Naive thymus-derived CD4-positive, alpha-beta T cell (primary cell): ENCODE measurements around the gene SPDYA. TPM values are rescaled to one million over a fixed set of nuclear protein-coding genes. Genes with fewer than 3 reads are reported as not detected.

Experiments used
- ATAC-seq: fragments of 150-1000 bp; cut with Tn5 transposase; 2 replicates; pipeline ENCODE4 v1.10.0; 2021; ENCODE audit warnings: mild to moderate bottlenecking, moderate library complexity
- CTCF ChIA-PET: fragments of 350-600 bp; sonication (Branson Sonifier 250); formaldehyde crosslinking; loops from one replicate; lab custom pipeline; 2021; ENCODE audit warnings: antibody characterized with exemption; lab: Charles Lee
- POLR2A ChIA-PET: fragments of 350-600 bp; sonication (Branson Sonifier 250); formaldehyde crosslinking; loops from one replicate; lab custom pipeline; 2021; ENCODE audit warnings: antibody characterized with exemption, inconsistent platforms; lab: Charles Lee
- DNase-seq, 9 donors: peaks; one replicate each; pipeline versions ENCODE4 v3.0.0 to v3.0.0-alpha.2; 2020 to 2022; ENCODE audit warnings: mixed read lengths in 1 of 9
- H3K27ac ChIP-seq: one replicate; pipeline ENCODE4 v1.7.0; 2013; ENCODE audit warnings: mild to moderate bottlenecking, low read depth, low read length, moderate library complexity
- H3K27me3 ChIP-seq, 2 donors: one replicate each; pipeline ENCODE4 v1.7.0; 2013; ENCODE audit warnings: low read length in 2 of 2, mild to moderate bottlenecking in 2 of 2, moderate library complexity in 2 of 2; ENCODE audit not compliant: control insufficient read depth in 2 of 2, insufficient read depth in 2 of 2
- H3K36me3 ChIP-seq, 3 experiments: 1 replicate in 2 of 3; 2 replicates in 1 of 3; pipeline ENCODE4 v1.7.0; 2013; ENCODE audit warnings: low read length in 3 of 3, mild to moderate bottlenecking in 3 of 3, moderate library complexity in 1 of 3; ENCODE audit not compliant: insufficient read depth in 3 of 3, control insufficient read depth in 2 of 3
- H3K4me1 ChIP-seq, 2 donors: one replicate each; pipeline ENCODE4 v1.7.0; 2013; ENCODE audit warnings: low read length in 2 of 2, mild to moderate bottlenecking in 2 of 2, moderate library complexity in 1 of 2; ENCODE audit not compliant: control insufficient read depth in 2 of 2, insufficient read depth in 2 of 2
- H3K4me3 ChIP-seq: 2 replicates; pipeline ENCODE4 v1.7.0; 2013; ENCODE audit warnings: mild to moderate bottlenecking, low read length
- H3K9me3 ChIP-seq, 3 experiments: 1 replicate in 2 of 3; 2 replicates in 1 of 3; pipeline ENCODE4 v1.7.0; 2013; ENCODE audit warnings: low read length in 3 of 3; ENCODE audit not compliant: control insufficient read depth in 2 of 3
- H3K27ac Mint-ChIP-seq, 9 donors: one replicate each; pipeline ENCODE4 v1.8.0; 2020 to 2022; ENCODE audit warnings: mixed read lengths in 9 of 9, mild to moderate bottlenecking in 8 of 9, moderate library complexity in 5 of 9, inconsistent platforms in 2 of 9
- H3K27me3 Mint-ChIP-seq, 5 donors: one replicate each; pipeline ENCODE4 v1.8.0; 2021 to 2022; ENCODE audit warnings: mixed read lengths in 5 of 5, mild to moderate bottlenecking in 1 of 5
- H3K36me3 Mint-ChIP-seq, 5 donors: one replicate each; pipeline ENCODE4 v1.8.0; 2020 to 2022; ENCODE audit warnings: mixed read lengths in 5 of 5, mild to moderate bottlenecking in 3 of 5, inconsistent platforms in 1 of 5
- H3K4me1 Mint-ChIP-seq, 7 donors: one replicate each; pipeline ENCODE4 v1.8.0; 2020 to 2022; ENCODE audit warnings: mixed read lengths in 7 of 7, mild to moderate bottlenecking in 3 of 7, inconsistent platforms in 1 of 7
- H3K4me3 Mint-ChIP-seq, 10 donors: one replicate each; pipeline ENCODE4 v1.8.0; 2020 to 2022; ENCODE audit warnings: mild to moderate bottlenecking in 10 of 10, mixed read lengths in 10 of 10, moderate library complexity in 6 of 10, inconsistent platforms in 2 of 10
- H3K9me3 Mint-ChIP-seq, 11 donors: one replicate each; pipeline ENCODE4 v1.8.0; 2020 to 2022; ENCODE audit warnings: mixed read lengths in 11 of 11, mild to moderate bottlenecking in 4 of 11, inconsistent platforms in 1 of 11, moderate library complexity in 1 of 11
- intact Hi-C, 2 donors: fragments of 100-400 bp; cut with micrococcal nuclease; formaldehyde crosslinking; loops; one replicate each; pipeline ENCODE4 v1.15.1; 2023
- polyA plus RNA-seq, 2 donors: library from polyadenylated mRNA; unstranded; fragments of 300-500 nt; fragmentation: Illumina TruSeq; gene quantifications; one replicate each; pipeline ENCODE4 v1.2.3, GENCODE V29; 2021
- total RNA-seq, 6 experiments: library from RNA in 5 of 6; stranded (reverse) in 5 of 6; gene quantifications; 1 replicate in 5 of 6; 2 replicates in 1 of 6; pipeline ENCODE4 v1.2.3 and lab custom pipeline; 2021 to 2026

The SPDYA gene
- total and polyA plus RNA-seq, 7 experiments from 2014 or later: 1.3 to 9.8 (median 4.6) TPM; not detected in 2

- Histone ChIP-seq H3K9me3 (no peaks in the 10 kb centered on the region), H3K4me1 (no peaks in the 10 kb centered on the region), H3K36me3 (peaks cover 0 to 20% (median 0%) of the 10 kb centered on the region in 3 experiments), H3K27ac (no peak overlapping the region), H3K27me3 (no peaks in the 10 kb centered on the region), H3K4me3 (no peak overlapping the region)
- peaks cover 15 to 33% (median 29%) of the 10 kb centered on the region in 5 donors for H3K36me3 Mint-ChIP-seq
- peaks cover 0 to 14% (median 4%) of the 10 kb centered on the region in 7 donors for H3K4me1 Mint-ChIP-seq
- ChIA-PET POLR2A (interaction anchor here (0.6 kb wide), 1 partner anchor 12 kb away, joined by 3 read pairs; no protein-coding TSS in a partner anchor), CTCF (interaction anchor here (0.7 kb wide), 1 partner anchor 39 kb away, joined by 3 read pairs; the partner anchor contains the start of gene WDR43)
- no peak overlapping the region for H3K4me3 Mint-ChIP-seq
- ATAC-seq (no peak), DNase-seq (no peak)
- H3K27me3 Mint-ChIP-seq: no peaks in the 10 kb centered on the region
- peak overlapping the region in 2 of 9 donors; percentile 8 to 28 for H3K27ac Mint-ChIP-seq
- H3K9me3 Mint-ChIP-seq: peaks cover 0 to 1% (median 0%) of the 10 kb centered on the region in 11 donors
- intact Hi-C loops: no loop called here
Measured at GRCh38 chr2:28855977-28856376, 45.3 kb downstream of the SPDYA start.

- no peak overlapping the region for H3K27ac ChIP-seq
- H3K27me3 ChIP-seq: no peaks in the 10 kb centered on the region
- POLR2A ChIA-PET: interaction anchor here (0.6 to 7.3 kb wide), 4 partner anchors 8 to 1175 kb away, joined by 3 to 93 read pairs (median 8); partner anchors contain the start of gene WDR43
- Mint-ChIP-seq H3K27me3 (no peaks in the 10 kb centered on the region), H3K36me3 (peaks cover 3 to 24% (median 4%) of the 10 kb centered on the region in 5 donors), H3K9me3 (no peaks in the 10 kb centered on the region), H3K4me3 (peak overlapping the region; percentile 66 to 98 (median 86)), H3K27ac (peak overlapping the region in 6 of 9 donors; percentile 28 to 68 (median 56)), H3K4me1 (peaks cover 37 to 65% (median 53%) of the 10 kb centered on the region in 7 donors)
- ATAC-seq (no peak), DNase-seq (no peak)
- H3K4me1 ChIP-seq: peaks cover 22 to 31% of the 10 kb centered on the region in 2 donors
- peak overlapping the region; percentile 15 for H3K4me3 ChIP-seq
- intact Hi-C loops: no loop called here
- H3K36me3 ChIP-seq: peaks cover 0 to 4% (median 0%) of the 10 kb centered on the region in 3 experiments
- no peaks in the 10 kb centered on the region for H3K9me3 ChIP-seq
- CTCF ChIA-PET: no interaction called here
Measured at GRCh38 chr2:28868611-28869010, 58.0 kb downstream of the SPDYA start.

GRCh38 chr2:28869494-28870145 is 59.0 kb downstream of the SPDYA start:
- peak; percentile 12 for ATAC-seq
- Histone ChIP-seq H3K4me3 (peak overlapping the region; percentile 96), H3K36me3 (peaks cover 0 to 4% (median 0%) of the 10 kb centered on the region in 3 experiments), H3K27me3 (no peaks in the 10 kb centered on the region), H3K9me3 (no peaks in the 10 kb centered on the region), H3K4me1 (peaks cover 22 to 25% of the 10 kb centered on the region in 2 donors), H3K27ac (peak overlapping the region; percentile 87)
- H3K36me3 Mint-ChIP-seq: peaks cover 0 to 16% (median 4%) of the 10 kb centered on the region in 5 donors
- peak overlapping the region; percentile 90 to 98 (median 96) for H3K4me3 Mint-ChIP-seq
- peaks cover 29 to 55% (median 44%) of the 10 kb centered on the region in 7 donors for H3K4me1 Mint-ChIP-seq
- intact Hi-C loops: loop anchor here (1.0 to 10.0 kb wide), 9 partner anchors 25 to 475 kb away; partner anchors contain the start of genes PPP1CB (in 2 of the 2), SPDYA (in 2 of the 2), WDR43 (in 2 of the 2) and FOSL2 (in 1 of the 2)
- H3K27me3 Mint-ChIP-seq: peaks cover 0 to 1% (median 0%) of the 10 kb centered on the region in 5 donors
- ChIA-PET CTCF (interaction anchor here (0.6 to 1.3 kb wide), 4 partner anchors 100 to 1027 kb away, joined by 3 read pairs; no protein-coding TSS in a partner anchor), POLR2A (interaction anchor here (0.5 to 7.3 kb wide), 20 partner anchors 9 to 1176 kb away, joined by 3 to 93 read pairs (median 4); partner anchors contain the start of genes CLIP4, PPP1CB and WDR43)
- peak in 2 of 9 donors; percentile 3 to 10 for DNase-seq
- peak overlapping the region; percentile 95 to 100 (median 98) for H3K27ac Mint-ChIP-seq
- no peaks in the 10 kb centered on the region for H3K9me3 Mint-ChIP-seq

GRCh38 chr2:28870146-28870891 is 59.7 kb downstream of the SPDYA start, which contains the start of gene TRMT61B:
Gene TRMT61B, minus strand, starts transcription at chr2:28870309. Its CDS starts 32 bp downstream, at chr2:28870277.
- H3K27ac Mint-ChIP-seq: peak within 1 kb of the TSS; percentile 95 to 100 (median 98)
- CTCF ChIA-PET: interaction anchor here (0.6 to 1.3 kb wide), 4 partner anchors 25 to 340 kb away, joined by 3 to 4 read pairs (median 3); no protein-coding TSS in a partner anchor
- peak; percentile 94 to 97 (median 95) for DNase-seq

GRCh38 chr2:28871620-28872019 is 61.0 kb downstream of the SPDYA start:
- Histone ChIP-seq H3K27ac (no peak overlapping the region), H3K9me3 (no peaks in the 10 kb centered on the region), H3K4me3 (no peak overlapping the region), H3K27me3 (no peaks in the 10 kb centered on the region), H3K4me1 (peaks cover 19 to 22% of the 10 kb centered on the region in 2 donors), H3K36me3 (peaks cover 0 to 4% (median 0%) of the 10 kb centered on the region in 3 experiments)
- Mint-ChIP-seq H3K27me3 (peaks cover 5 to 18% (median 12%) of the 10 kb centered on the region in 5 donors), H3K36me3 (peaks cover 0 to 8% (median 2%) of the 10 kb centered on the region in 5 donors), H3K4me3 (peak overlapping the region in 5 of 10 donors; percentile 8 to 98 (median 94)), H3K4me1 (peaks cover 16 to 36% (median 30%) of the 10 kb centered on the region in 7 donors), H3K9me3 (no peaks in the 10 kb centered on the region), H3K27ac (peak overlapping the region in 1 of 9 donors; percentile 100)
- intact Hi-C loops: loop anchor here (2.0 to 10.0 kb wide), 3 partner anchors 121 to 477 kb away; partner anchors contain the start of genes FOSL2 (in 1 of the 2) and PPP1CB (in 1 of the 2)
- CTCF ChIA-PET: no interaction called here
- POLR2A ChIA-PET: interaction anchor here (0.6 to 7.3 kb wide), 4 partner anchors 17 to 244 kb away, joined by 3 to 93 read pairs (median 10); partner anchors contain the start of genes CLIP4 and WDR43
- no peak for DNase-seq
- ATAC-seq: no peak

More at GRCh38 chr2:28870146-28870891, 59.7 kb downstream of the SPDYA start, which contains the start of gene TRMT61B:
- peaks cover 19 to 22% of the 10 kb centered on the region in 2 donors for H3K4me1 ChIP-seq
- no peaks in the 10 kb centered on the region for H3K27me3 ChIP-seq
- intact Hi-C loops: loop anchor here (1.0 to 10.0 kb wide), 9 partner anchors 24 to 476 kb away; partner anchors contain the start of genes PPP1CB (in 2 of the 2), SPDYA (in 2 of the 2), WDR43 (in 2 of the 2) and FOSL2 (in 1 of the 2)
- peak; percentile 98 for ATAC-seq
- H3K36me3 ChIP-seq: peaks cover 0 to 4% (median 0%) of the 10 kb centered on the region in 3 experiments
- POLR2A ChIA-PET: interaction anchor here (0.5 to 7.3 kb wide), 23 partner anchors 9 to 331 kb away, joined by 3 to 93 read pairs (median 4); partner anchors contain the start of genes CLIP4, PPP1CB and WDR43
- no peaks in the 10 kb centered on the region for H3K9me3 ChIP-seq
- H3K27me3 Mint-ChIP-seq: peaks cover 0 to 6% (median 2%) of the 10 kb centered on the region in 5 donors
- H3K4me3 ChIP-seq: peak within 1 kb of the TSS; percentile 96
- H3K4me1 Mint-ChIP-seq: peaks cover 22 to 48% (median 37%) of the 10 kb centered on the region in 7 donors
- H3K36me3 Mint-ChIP-seq: peaks cover 0 to 9% (median 2%) of the 10 kb centered on the region in 5 donors
- peak within 1 kb of the TSS; percentile 87 for H3K27ac ChIP-seq
- peak within 1 kb of the TSS; percentile 90 to 98 (median 96) for H3K4me3 Mint-ChIP-seq
- H3K9me3 Mint-ChIP-seq: no peaks in the 10 kb centered on the region
